Measurements from ENCODE around the gene RCAN1. TPM values are rescaled to one million over a fixed set of nuclear protein-coding genes. Genes with fewer than 3 reads are reported as not detected.

Gene RCAN1
- total and polyA plus RNA-seq, 9 of the 15 experiments (the other 6 are each of a cell fraction or from before 2014, with no cell fraction given), result 4.4 to 16.5 (median 12.3) TPM

DNA sequence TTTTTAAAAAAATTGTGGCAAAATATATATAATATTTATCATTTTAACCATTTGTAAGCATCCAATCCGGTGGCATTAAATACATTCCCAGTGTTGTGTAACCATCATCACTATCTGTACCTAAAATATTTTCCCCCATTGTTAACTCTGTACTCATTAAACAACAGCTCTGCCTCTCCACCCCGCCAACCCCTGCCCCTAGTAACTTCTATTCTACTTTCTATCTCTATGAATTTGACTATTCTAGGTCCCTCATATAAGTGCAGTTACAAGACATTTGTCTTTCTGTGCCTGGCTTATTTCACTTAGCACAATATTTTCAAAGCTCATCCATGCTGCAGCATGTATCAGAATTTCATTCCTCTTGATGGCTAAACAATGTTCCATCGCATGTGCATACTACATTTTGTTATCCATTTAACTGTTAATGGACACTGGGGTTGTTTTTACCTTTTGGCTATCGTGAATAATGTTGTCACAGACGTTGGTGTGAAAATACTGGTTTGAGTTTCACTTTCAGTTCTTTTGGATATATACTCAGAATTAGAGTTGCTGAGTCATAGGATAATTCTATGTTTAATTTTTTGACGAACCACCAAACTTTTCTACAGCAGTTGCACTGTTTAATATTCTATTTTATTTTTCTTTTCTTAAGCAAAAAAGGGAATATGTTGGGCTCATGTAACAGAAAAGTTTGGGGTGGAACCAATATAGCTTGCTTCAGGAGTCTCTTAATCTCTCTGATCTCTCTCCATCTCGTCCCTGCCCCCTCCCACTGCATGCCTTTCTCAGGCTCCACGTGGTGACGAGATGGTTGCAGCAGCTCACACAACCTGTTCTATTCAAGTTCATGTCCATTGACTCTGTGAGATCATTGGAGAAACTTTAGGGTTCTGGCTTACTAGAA, 25.2 kb upstream of the RCAN1 start (continued):
- TF ChIP-seq, protein P1, sequence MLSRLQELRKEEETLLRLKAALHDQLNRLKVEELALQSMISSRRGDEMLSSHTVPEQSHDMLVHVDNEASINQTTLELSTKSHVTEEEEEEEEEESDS (CRISPR knock-in tag; IDR thresholded peaks at IDR 0.05), result no peak
- TF ChIP-seq ZNF785 (CRISPR knock-in tag; IDR thresholded peaks at IDR 0.05) (no peak), GTF2F1 (IDR thresholded peaks at IDR 0.05; ENCODE audit: low read depth, low read length) (no peak), BRF1 (IDR thresholded peaks at IDR 0.05; ENCODE audit: borderline replicate concordance, extremely low read depth, insufficient read length) (no peak), LEF1 (IDR thresholded peaks at IDR 0.05) (peak; percentile 56; the same call in 1 of the 2 replicates), TRIM24 (IDR thresholded peaks at IDR 0.05) (no peak), CREM (IDR thresholded peaks at IDR 0.05; ENCODE audit: low read depth) (peak; percentile 30; the same call in 1 of the 2 replicates), ILF3 (IDR thresholded peaks at IDR 0.05; ENCODE audit: borderline replicate concordance) (no peak), HCFC1 (IDR thresholded peaks at IDR 0.05; ENCODE audit: low read depth, low read length) (no peak), ZNF217 (CRISPR knock-in tag; IDR thresholded peaks at IDR 0.05) (no peak), C11orf30 (IDR thresholded peaks at IDR 0.05; ENCODE audit: low read depth) (peak; percentile 93), NFE2 (IDR thresholded peaks at IDR 0.05; ENCODE audit: low read depth) (peak; percentile 85)
- TF ChIP-seq, protein P2, sequence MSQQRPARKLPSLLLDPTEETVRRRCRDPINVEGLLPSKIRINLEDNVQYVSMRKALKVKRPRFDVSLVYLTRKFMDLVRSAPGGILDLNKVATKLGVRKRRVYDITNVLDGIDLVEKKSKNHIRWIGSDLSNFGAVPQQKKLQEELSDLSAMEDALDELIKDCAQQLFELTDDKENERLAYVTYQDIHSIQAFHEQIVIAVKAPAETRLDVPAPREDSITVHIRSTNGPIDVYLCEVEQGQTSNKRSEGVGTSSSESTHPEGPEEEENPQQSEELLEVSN (IDR thresholded peaks at IDR 0.05; ENCODE audit: borderline replicate concordance in 1 of 2, extremely low read depth in 1 of 2, insufficient read depth in 1 of 2, insufficient read length in 1 of 2, low read depth in 1 of 2, low read length in 1 of 2, poor library complexity in 1 of 2, severe bottlenecking in 1 of 2), result peak in 1 of 2 experiments; percentile 67
- TF ChIP-seq, protein P3, sequence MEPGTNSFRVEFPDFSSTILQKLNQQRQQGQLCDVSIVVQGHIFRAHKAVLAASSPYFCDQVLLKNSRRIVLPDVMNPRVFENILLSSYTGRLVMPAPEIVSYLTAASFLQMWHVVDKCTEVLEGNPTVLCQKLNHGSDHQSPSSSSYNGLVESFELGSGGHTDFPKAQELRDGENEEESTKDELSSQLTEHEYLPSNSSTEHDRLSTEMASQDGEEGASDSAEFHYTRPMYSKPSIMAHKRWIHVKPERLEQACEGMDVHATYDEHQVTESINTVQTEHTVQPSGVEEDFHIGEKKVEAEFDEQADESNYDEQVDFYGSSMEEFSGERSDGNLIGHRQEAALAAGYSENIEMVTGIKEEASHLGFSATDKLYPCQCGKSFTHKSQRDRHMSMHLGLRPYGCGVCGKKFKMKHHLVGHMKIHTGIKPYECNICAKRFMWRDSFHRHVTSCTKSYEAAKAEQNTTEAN (CRISPR knock-in tag; IDR thresholded peaks at IDR 0.05), result no peak
- TF ChIP-seq, protein P4, sequence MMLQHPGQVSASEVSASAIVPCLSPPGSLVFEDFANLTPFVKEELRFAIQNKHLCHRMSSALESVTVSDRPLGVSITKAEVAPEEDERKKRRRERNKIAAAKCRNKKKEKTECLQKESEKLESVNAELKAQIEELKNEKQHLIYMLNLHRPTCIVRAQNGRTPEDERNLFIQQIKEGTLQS (IDR thresholded peaks at IDR 0.05), result peak; percentile 33; the same call in 1 of the 2 replicates
- TF ChIP-seq, protein P4 (CRISPR knock-in tag; conservative IDR thresholded peaks at IDR 0.05), result no peak
